GM19372 (cell line): ENCODE data around the gene DNAJB1.
"Not testable (repeated sequence)": the region's sequence is repeated elsewhere in the genome, so short reads cannot be mapped to it uniquely, and the experiment has no call there.

ENCODE experiments used
- ATAC-seq: cut with Tn5 transposase; IDR thresholded peaks from one replicate; pipeline ENCODE4 v1.9.1; 2021; ENCODE audit warnings: mild to moderate bottlenecking, low read depth, moderate library complexity; ENCODE audit not compliant: unreplicated experiment

Gene DNAJB1

GRCh38 chr19:14525729-14526128 is 7.5 kb upstream of the DNAJB1 start:
- no peak for ATAC-seq

- ATAC-seq: no peak
These were observed 2.3 kb upstream of the DNAJB1 start for GRCh38 chr19:14520543-14520942.

GRCh38 chr19:14519860-14520407 is 1.7 kb upstream of the DNAJB1 start:
- no peak for ATAC-seq

- ATAC-seq: no peak
These were observed 1.2 kb upstream of the DNAJB1 start for GRCh38 chr19:14519245-14519859.

- ATAC-seq: no peak
These were observed 754 bp downstream of the DNAJB1 start for GRCh38 chr19:14517446-14517839.

GRCh38 chr19:14516746-14517438 is 1.3 kb downstream of the DNAJB1 start:
- ATAC-seq: no peak

- ATAC-seq: no peak
These were observed 2.1 kb downstream of the DNAJB1 start for GRCh38 chr19:14516048-14516534.

- ATAC-seq: no peak
These were observed 2.6 kb downstream of the DNAJB1 start for GRCh38 chr19:14515501-14516047.

- ATAC-seq: no peak
These were observed 3.9 kb downstream of the DNAJB1 start for GRCh38 chr19:14514215-14514863.

- no peak for ATAC-seq
These were observed 5.7 kb downstream of the DNAJB1 start for GRCh38 chr19:14512406-14512961.

GRCh38 chr19:14511229-14511593 is 7.0 kb downstream of the DNAJB1 start:
- ATAC-seq: no peak

- no peak for ATAC-seq
These were observed 7.6 kb downstream of the DNAJB1 start for GRCh38 chr19:14510311-14511228.

GRCh38 chr19:14507704-14508542 is 10.3 kb downstream of the DNAJB1 start:
- no peak for ATAC-seq

GRCh38 chr19:14505488-14506239 is 12.5 kb downstream of the DNAJB1 start:
- no peak for ATAC-seq

- not testable (repeated sequence) for ATAC-seq
These were observed 13.6 kb downstream of the DNAJB1 start for GRCh38 chr19:14504575-14504974.

- ATAC-seq: no peak
These were observed 14.9 kb downstream of the DNAJB1 start for GRCh38 chr19:14503285-14503684.

GRCh38 chr19:14502334-14503092 is 15.7 kb downstream of the DNAJB1 start:
- no peak for ATAC-seq
